Germinal center (tissue), 1 donor: ENCODE data around the gene EGFR.

ENCODE experiments used
- DNase-seq: peaks from one replicate; pipeline ENCODE4 v3.0.0; 2012; ENCODE audit warnings: mixed read lengths, low spot score

EGFR gene

GRCh38 chr7:55212838-55213237 lies 194.0 kb downstream of the EGFR start:
- DNase-seq, result no peak

GRCh38 chr7:55214707-55215106 lies 195.9 kb downstream of the EGFR start:
- DNase-seq, result no peak

GRCh38 chr7:55223023-55223422 lies 204.2 kb downstream of the EGFR start:
- DNase-seq, result no peak

GRCh38 chr7:55224111-55224510 lies 205.3 kb downstream of the EGFR start:
- DNase-seq, result no peak

- DNase-seq, result no peak
Observed at GRCh38 chr7:55224810-55225209, 206.0 kb downstream of the EGFR start.

- no peak for DNase-seq
Observed at GRCh38 chr7:55230014-55230413, 211.2 kb downstream of the EGFR start.

GRCh38 chr7:55231736-55232280 lies 213.0 kb downstream of the EGFR start:
- DNase-seq, result no peak

GRCh38 chr7:55233001-55233400 lies 214.2 kb downstream of the EGFR start:
- DNase-seq, result no peak

- no peak for DNase-seq
Observed at GRCh38 chr7:55234408-55234807, 215.6 kb downstream of the EGFR start.

- no peak for DNase-seq
Observed at GRCh38 chr7:55235115-55235514, 216.3 kb downstream of the EGFR start.

GRCh38 chr7:55235801-55236200 lies 217.0 kb downstream of the EGFR start:
- no peak for DNase-seq

- DNase-seq, result no peak
Observed at GRCh38 chr7:55236476-55236875, 217.7 kb downstream of the EGFR start.

GRCh38 chr7:55237156-55237893 lies 218.5 kb downstream of the EGFR start:
- no peak for DNase-seq

- DNase-seq, result no peak
Observed at GRCh38 chr7:55239406-55239805, 220.6 kb downstream of the EGFR start.

GRCh38 chr7:55240418-55241142 lies 221.8 kb downstream of the EGFR start:
- DNase-seq, result no peak

GRCh38 chr7:55241958-55242357 lies 223.1 kb downstream of the EGFR start:
- DNase-seq, result no peak

GRCh38 chr7:55242613-55243012 lies 223.8 kb downstream of the EGFR start:
- no peak for DNase-seq

- DNase-seq, result no peak
Observed at GRCh38 chr7:55244006-55244745, 225.4 kb downstream of the EGFR start.

GRCh38 chr7:55245271-55245723 lies 226.5 kb downstream of the EGFR start:
- DNase-seq, result no peak

GRCh38 chr7:55246171-55246570 lies 227.4 kb downstream of the EGFR start:
- no peak for DNase-seq

GRCh38 chr7:55247428-55247827 lies 228.6 kb downstream of the EGFR start:
- DNase-seq, result no peak

GRCh38 chr7:55248526-55248925 lies 229.7 kb downstream of the EGFR start:
- no peak for DNase-seq

GRCh38 chr7:55249332-55249731 lies 230.5 kb downstream of the EGFR start:
- no peak for DNase-seq
